GM18520 (cell line): ENCODE data around the gene C1orf56.
"Not testable (repeated sequence)": the region's sequence is repeated elsewhere in the genome, so short reads cannot be mapped to it uniquely, and the experiment has no call there.

Experiments used
- ATAC-seq: cut with Tn5 transposase; IDR thresholded peaks from one replicate; pipeline ENCODE4 v1.9.1; 2021; ENCODE audit not compliant: unreplicated experiment

The C1orf56 gene

GRCh38 chr1:151060657-151061421, 13.3 kb downstream of the C1orf56 start:
- ATAC-seq = no peak

- no peak for ATAC-seq
These were observed 14.2 kb downstream of the C1orf56 start for GRCh38 chr1:151061704-151062103.

GRCh38 chr1:151062741-151063371, 15.3 kb downstream of the C1orf56 start:
- ATAC-seq = no peak

GRCh38 chr1:151065089-151065645, 17.6 kb downstream of the C1orf56 start:
- ATAC-seq = no peak

GRCh38 chr1:151067185-151067584, 19.6 kb downstream of the C1orf56 start:
- no peak for ATAC-seq

GRCh38 chr1:151069103-151069486, 21.5 kb downstream of the C1orf56 start:
- ATAC-seq = no peak

- ATAC-seq = peak; percentile 51
These were observed 23.1 kb downstream of the C1orf56 start, which contains the start of gene GABPB2 for GRCh38 chr1:151070474-151071276. TSS of gene GABPB2 (plus strand) at chr1:151070761. CDS start at chr1:151088190, 17,429 bp downstream.

- no peak for ATAC-seq
These were observed 24.7 kb downstream of the C1orf56 start for GRCh38 chr1:151072224-151072623.

- ATAC-seq = no peak
These were observed 38.5 kb downstream of the C1orf56 start for GRCh38 chr1:151085953-151086559.

- not testable (repeated sequence) for ATAC-seq
These were observed 49.9 kb downstream of the C1orf56 start for GRCh38 chr1:151097426-151097825.

GRCh38 chr1:151098126-151098525, 50.6 kb downstream of the C1orf56 start:
- no peak for ATAC-seq
